ENCODE measurements around the gene FHOD3. TPM values are rescaled to one million over a fixed set of nuclear protein-coding genes. Genes with fewer than 3 reads are reported as not detected.
"Not testable (repeated sequence)": the region's sequence is repeated elsewhere in the genome, so short reads cannot be mapped to it uniquely, and the experiment has no call there.

The FHOD3 gene
- total RNA-seq, 2 experiments from 2014 or later, result not detected

DNA sequence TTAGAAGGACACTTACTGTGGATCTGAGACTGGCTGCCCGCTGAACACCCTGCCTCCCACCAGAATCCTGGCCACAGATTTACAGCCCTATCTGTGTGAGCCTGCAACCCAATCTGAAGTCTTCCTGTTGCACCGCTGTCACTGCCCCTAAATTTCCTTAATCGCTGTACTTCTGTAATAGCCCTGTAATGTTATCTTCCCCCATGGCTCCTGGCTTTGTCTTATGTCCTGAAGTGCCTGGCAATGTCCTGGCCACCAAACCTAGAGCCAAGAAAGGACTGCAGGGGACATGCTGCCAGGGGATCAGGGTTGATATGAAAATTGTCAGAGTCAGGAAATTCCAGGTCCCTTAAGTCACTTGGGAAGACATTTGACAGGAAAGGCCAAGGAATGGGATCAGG lies 52.7 kb downstream of the FHOD3 start:
- H3K27ac Mint-ChIP-seq, result no peak overlapping the region
- no peaks in the 10 kb centered on the region for H3K4me1 Mint-ChIP-seq (ENCODE audit: low read depth)
- TF ChIP-seq, protein P1, sequence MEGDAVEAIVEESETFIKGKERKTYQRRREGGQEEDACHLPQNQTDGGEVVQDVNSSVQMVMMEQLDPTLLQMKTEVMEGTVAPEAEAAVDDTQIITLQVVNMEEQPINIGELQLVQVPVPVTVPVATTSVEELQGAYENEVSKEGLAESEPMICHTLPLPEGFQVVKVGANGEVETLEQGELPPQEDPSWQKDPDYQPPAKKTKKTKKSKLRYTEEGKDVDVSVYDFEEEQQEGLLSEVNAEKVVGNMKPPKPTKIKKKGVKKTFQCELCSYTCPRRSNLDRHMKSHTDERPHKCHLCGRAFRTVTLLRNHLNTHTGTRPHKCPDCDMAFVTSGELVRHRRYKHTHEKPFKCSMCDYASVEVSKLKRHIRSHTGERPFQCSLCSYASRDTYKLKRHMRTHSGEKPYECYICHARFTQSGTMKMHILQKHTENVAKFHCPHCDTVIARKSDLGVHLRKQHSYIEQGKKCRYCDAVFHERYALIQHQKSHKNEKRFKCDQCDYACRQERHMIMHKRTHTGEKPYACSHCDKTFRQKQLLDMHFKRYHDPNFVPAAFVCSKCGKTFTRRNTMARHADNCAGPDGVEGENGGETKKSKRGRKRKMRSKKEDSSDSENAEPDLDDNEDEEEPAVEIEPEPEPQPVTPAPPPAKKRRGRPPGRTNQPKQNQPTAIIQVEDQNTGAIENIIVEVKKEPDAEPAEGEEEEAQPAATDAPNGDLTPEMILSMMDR (IDR thresholded peaks at IDR 0.05), result no peak
- ATAC-seq, result no peak
- no peak for DNase-seq
- intact Hi-C loops (cut with micrococcal nuclease), result no loop called here
- CTCF ChIA-PET, result no interaction called here
- no peaks in the 10 kb centered on the region for H3K36me3 Mint-ChIP-seq (ENCODE audit: low read depth)
- no peaks in the 10 kb centered on the region for H3K9me3 Mint-ChIP-seq
- POLR2A ChIA-PET, result no interaction called here
- peaks cover 20% of the 10 kb centered on the region for H3K27me3 Mint-ChIP-seq
- H3K4me3 Mint-ChIP-seq, result no peak overlapping the region

DNA sequence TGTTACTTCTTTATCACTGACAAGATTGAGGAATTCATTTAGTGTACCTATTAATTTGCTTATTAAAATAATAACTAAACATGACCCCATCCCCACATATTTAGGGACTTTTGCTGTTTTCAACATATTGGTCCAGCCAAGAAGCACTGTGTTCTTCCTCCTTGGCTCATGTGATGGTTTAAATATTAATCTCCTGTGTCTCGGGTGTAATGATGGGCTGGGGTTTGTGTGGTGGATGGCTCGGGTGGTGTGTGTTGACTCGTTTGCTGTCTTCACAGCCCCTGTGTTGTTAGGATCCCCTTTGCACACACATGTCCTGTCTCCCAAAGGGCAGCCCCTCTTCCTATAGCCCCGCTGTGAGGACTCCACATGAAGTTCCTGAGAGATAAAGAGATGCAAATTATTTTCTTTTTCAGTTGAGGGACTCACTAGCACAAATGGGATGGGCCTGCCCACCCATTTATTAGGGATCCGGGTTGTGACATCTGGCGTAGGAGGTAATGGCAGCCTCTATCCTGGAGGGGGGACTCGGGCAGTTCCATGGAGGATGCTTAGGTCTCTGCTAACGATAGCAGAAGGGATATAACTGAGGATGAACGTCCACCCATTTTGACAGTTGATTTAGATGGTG lies 53.4 kb downstream of the FHOD3 start:
- peaks cover 20% of the 10 kb centered on the region for H3K27me3 Mint-ChIP-seq
- no peaks in the 10 kb centered on the region for H3K4me1 Mint-ChIP-seq (ENCODE audit: low read depth)
- DNase-seq, result no peak
- H3K9me3 Mint-ChIP-seq, result no peaks in the 10 kb centered on the region
- TF ChIP-seq, protein P1 (IDR thresholded peaks at IDR 0.05), result no peak
- H3K4me3 Mint-ChIP-seq, result no peak overlapping the region
- H3K36me3 Mint-ChIP-seq (ENCODE audit: low read depth), result no peaks in the 10 kb centered on the region
- no peak overlapping the region for H3K27ac Mint-ChIP-seq
- CTCF ChIA-PET, result no interaction called here
- intact Hi-C loops (cut with micrococcal nuclease), result no loop called here
- ATAC-seq, result no peak
- POLR2A ChIA-PET, result no interaction called here

DNA sequence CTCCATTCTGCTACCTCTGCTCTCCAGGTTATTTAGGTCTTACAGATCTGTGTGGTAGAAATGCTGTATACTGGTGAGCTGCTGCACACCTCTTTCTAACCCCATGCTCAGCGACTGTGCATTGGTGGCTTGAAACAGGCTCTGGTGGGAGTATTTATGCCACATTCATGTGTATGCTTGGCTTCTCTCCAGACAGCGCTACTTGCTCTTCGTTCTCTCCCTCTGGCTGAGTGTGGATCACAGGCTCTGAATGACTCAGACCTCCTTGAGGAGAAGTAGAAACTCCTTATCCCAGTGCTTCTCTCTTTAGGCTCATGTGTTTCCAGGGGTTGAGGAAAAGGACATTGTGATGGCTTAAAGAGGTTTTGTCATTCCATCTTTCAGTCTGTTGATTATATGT lies 54.9 kb downstream of the FHOD3 start:
- TF ChIP-seq, protein P1 (IDR thresholded peaks at IDR 0.05), result no peak
- H3K9me3 Mint-ChIP-seq, result no peaks in the 10 kb centered on the region
- no peak overlapping the region for H3K27ac Mint-ChIP-seq
- no peaks in the 10 kb centered on the region for H3K36me3 Mint-ChIP-seq (ENCODE audit: low read depth)
- peaks cover 15% of the 10 kb centered on the region for H3K27me3 Mint-ChIP-seq
- H3K4me1 Mint-ChIP-seq (ENCODE audit: low read depth), result no peaks in the 10 kb centered on the region
- H3K4me3 Mint-ChIP-seq, result no peak overlapping the region
- ChIA-PET CTCF (no interaction called here), POLR2A (no interaction called here)
- DNase-seq (no peak), ATAC-seq (no peak)
- intact Hi-C loops (cut with micrococcal nuclease), result no loop called here

DNA sequence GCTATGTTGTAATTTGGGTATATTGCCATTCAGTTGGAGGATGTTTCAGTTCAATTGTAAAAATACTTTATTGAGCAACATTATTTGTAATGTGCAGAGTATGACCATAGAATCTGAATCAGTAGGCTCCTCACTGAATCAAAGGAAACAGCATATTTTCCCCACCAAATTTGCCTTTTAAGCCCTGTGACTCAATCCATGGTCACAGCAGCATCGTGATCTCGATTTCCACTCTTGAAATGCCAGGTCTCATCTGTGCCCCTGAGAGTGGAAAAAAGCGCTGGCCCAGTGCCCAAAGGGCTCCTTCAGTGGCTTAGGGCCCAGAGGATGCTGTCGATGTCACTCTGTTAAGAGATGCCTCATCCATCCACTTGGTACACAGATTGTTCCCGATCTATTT lies 57.5 kb downstream of the FHOD3 start:
- Mint-ChIP-seq H3K4me3 (no peak overlapping the region), H3K27ac (no peak overlapping the region), H3K27me3 (peaks cover 21% of the 10 kb centered on the region), H3K36me3 (ENCODE audit: low read depth) (no peaks in the 10 kb centered on the region), H3K4me1 (ENCODE audit: low read depth) (no peaks in the 10 kb centered on the region), H3K9me3 (no peaks in the 10 kb centered on the region)
- intact Hi-C loops (cut with micrococcal nuclease), result no loop called here
- no peak for ATAC-seq
- ChIA-PET CTCF (no interaction called here), POLR2A (no interaction called here)
- TF ChIP-seq, protein P1 (IDR thresholded peaks at IDR 0.05), result no peak
- DNase-seq, result no peak

DNA sequence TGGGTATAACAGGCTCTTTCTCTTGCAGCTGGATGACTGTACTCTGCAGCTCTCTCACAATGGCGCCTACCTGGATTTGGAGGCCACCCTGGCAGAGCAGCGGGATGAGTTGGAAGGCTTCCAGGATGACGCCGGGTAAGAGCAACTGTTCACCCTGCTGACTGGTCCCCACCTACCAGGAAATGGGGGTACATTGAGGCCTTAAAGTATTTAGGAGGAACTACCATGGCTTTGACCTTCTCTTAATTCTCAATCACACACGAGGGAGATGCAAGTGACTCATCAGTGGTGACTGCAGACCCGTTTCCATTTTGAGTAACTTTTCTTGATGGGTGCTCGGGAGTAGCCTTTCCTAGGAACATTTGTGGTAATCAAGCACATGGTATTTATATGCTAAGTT lies 58.0 kb downstream of the FHOD3 start:
- intact Hi-C loops (cut with micrococcal nuclease), result no loop called here
- TF ChIP-seq, protein P1 (IDR thresholded peaks at IDR 0.05), result no peak
- POLR2A ChIA-PET, result no interaction called here
- Mint-ChIP-seq H3K4me1 (ENCODE audit: low read depth) (no peaks in the 10 kb centered on the region), H3K27ac (no peak overlapping the region), H3K9me3 (no peaks in the 10 kb centered on the region), H3K36me3 (ENCODE audit: low read depth) (no peaks in the 10 kb centered on the region), H3K27me3 (peaks cover 20% of the 10 kb centered on the region), H3K4me3 (no peak overlapping the region)
- ATAC-seq, result no peak
- CTCF ChIA-PET, result no interaction called here
- no peak for DNase-seq

DNA sequence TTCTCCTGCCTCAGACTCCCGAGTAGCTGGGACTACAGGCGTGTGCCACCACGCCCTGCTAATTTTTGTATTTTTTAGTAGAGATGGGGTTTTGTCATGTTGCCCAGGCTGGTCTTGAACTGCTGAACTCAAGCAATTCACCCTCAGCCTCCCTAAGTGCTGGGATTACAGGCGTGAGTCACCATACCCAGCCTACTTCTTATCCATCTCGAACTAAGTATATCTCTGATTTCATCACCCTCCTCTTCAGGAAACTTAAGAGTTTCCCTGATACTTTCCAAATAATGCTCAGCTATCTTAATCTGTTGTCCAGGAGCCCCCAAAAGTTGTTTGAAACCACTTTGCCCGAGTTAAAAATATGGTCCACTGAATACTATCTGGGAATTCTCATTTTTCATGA lies 59.2 kb downstream of the FHOD3 start:
- POLR2A ChIA-PET; H3K27ac Mint-ChIP-seq; H3K4me1 Mint-ChIP-seq (ENCODE audit: low read depth); CTCF ChIA-PET; H3K36me3 Mint-ChIP-seq (ENCODE audit: low read depth); ATAC-seq; H3K4me3 Mint-ChIP-seq; DNase-seq; H3K9me3 Mint-ChIP-seq; intact Hi-C loops (cut with micrococcal nuclease): not testable (repeated sequence)
- H3K27me3 Mint-ChIP-seq, result peaks cover 11% of the 10 kb centered on the region
